GM12865 (cell line): Measurements from ENCODE around the gene COQ10B.

Experiments used
- DNase-seq: peaks from one replicate; pipeline ENCODE4 v3.0.0; 2010; ENCODE audit warnings: low read depth
- H3K4me3 ChIP-seq: 2 replicates; pipeline ENCODE4 v1.5.1; 2011; ENCODE audit warnings: mild to moderate bottlenecking, low read depth, low read length, control low read depth
- CTCF ChIP-seq: IDR thresholded peaks from 2 replicates; pipeline ENCODE4 v1.5.1; 2011; ENCODE audit warnings: low read length, control low read depth, low read depth, inconsistent platforms; ENCODE audit not compliant: insufficient read depth; ENCODE audit errors: missing control alignments

The COQ10B gene

GRCh38 chr2:197506658-197507057 is 53.3 kb downstream of the COQ10B start:
- no peak overlapping the region for H3K4me3 ChIP-seq
- no peak for TF ChIP-seq CTCF
- DNase-seq, result no peak

DNA sequence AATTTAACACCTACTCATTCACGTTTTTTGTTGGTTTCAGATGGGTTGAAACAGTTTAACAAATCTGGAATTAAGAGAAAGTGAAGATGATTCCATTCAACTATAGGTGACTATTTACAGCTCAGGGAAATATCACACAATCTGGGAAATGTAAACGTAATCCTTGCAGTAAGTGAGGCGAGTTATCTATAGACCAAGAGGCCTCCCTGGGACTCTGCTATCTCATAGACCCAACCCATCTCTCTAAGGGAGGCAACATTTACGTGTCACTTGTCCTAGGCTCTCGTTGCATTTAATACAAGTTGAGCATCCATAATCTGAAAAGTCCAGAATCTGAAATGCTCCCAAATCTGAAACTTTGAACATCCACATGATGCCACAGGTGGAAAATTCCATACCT is 60.6 kb downstream of the COQ10B start:
- TF ChIP-seq CTCF, result no peak
- no peak overlapping the region for H3K4me3 ChIP-seq
- no peak for DNase-seq

- peak overlapping the region; percentile 90 for H3K4me3 ChIP-seq
- DNase-seq, result peak; percentile 29
- no peak for TF ChIP-seq CTCF
Observed at GRCh38 chr2:197514754-197515153, 61.4 kb downstream of the COQ10B start.

DNA sequence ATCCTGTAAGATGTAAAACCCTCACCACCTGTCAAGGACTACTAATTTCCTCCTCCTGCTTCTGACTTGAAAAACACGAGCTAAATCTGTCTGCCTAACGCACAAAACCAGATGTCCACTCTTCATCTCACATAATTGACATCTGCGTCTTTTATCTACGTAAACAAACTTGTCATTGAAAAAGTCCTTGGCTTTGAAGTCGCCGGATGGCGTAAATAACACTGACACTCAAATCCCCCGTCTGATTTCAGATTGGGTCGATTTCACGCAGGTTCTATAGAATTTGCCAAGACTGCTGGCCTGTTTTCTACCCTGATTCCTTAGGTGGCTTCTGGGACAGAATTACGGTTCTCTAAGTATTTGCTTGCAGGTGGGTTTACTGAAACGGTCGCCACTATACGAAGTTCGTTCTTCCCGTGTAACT is 62.0 kb downstream of the COQ10B start:
- TF ChIP-seq CTCF, result no peak
- DNase-seq, result peak; percentile 60
- H3K4me3 ChIP-seq, result peak overlapping the region; percentile 90

DNA sequence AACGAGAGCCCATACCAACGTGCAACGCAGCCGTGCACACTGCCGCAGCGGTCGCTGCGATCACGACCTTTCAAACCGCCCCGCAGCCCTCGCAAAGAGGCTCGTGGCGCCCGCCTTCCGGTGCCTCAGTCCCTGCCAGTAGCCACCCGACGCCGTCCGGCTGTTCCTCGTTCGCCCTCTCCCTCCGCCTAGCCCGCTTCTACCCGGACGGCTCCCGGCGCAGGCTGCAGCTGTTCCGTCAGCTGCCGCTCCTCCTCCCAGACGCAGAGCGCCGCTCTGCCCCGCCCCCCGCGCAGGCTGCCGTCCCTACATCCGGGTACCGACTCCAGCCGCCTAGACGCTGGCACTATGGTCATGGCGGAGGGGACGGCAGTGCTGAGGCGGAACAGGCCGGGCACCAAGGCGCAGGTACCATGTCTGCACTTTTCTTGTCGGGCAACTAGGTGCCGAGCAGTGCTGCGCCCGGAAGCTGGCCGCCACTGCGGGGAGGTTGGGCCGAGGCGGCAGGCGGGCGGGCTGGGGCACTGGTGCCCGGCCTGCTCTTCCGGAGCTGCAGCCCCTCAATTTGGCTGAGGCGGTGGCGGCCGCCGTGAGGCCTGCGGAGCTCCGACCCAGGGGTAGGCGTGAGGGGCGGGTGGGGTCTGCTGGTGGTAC is 62.5 kb downstream of the COQ10B start, which contains the start of gene MOB4:
Gene MOB4, plus strand, starts transcription at position 328 of the 654 bp plus-strand sequence. Its CDS starts 21 bp downstream, at position 349.
- peak within 1 kb of the TSS; percentile 90 for H3K4me3 ChIP-seq
- TF ChIP-seq CTCF, result no peak
- DNase-seq, result peak; percentile 98

GRCh38 chr2:197516393-197516761 is 63.0 kb downstream of the COQ10B start:
- DNase-seq, result peak; percentile 50
- no peak for TF ChIP-seq CTCF
- peak overlapping the region; percentile 90 for H3K4me3 ChIP-seq

DNA sequence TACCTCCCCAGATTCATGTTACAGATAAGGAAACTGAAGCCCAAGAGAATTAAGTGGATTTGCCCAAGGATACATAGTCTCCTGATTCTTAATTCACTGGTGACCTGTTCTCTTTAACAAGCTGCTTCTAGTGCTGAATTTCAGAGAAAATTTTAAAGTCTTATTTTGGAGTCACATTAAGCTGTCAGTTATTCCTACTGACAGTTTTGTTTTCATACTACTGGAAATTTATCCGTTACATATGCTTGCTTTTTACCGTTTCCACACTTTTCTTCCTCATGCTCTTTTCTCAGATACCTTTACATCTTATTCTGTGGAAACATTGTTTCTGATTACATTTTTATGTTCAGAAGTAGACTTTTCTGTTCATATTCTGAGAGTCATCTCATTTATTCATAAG is 63.8 kb downstream of the COQ10B start:
- H3K4me3 ChIP-seq, result peak overlapping the region; percentile 90
- no peak for DNase-seq
- no peak for TF ChIP-seq CTCF
